Stimulated activated CD4-positive, alpha-beta T cell treated with anti-CD3 and anti-CD28 coated beads, TNF-alpha, amount 100 ng/mL, for 48 hours (primary cell): ENCODE measurements around the gene RBFOX1.

ENCODE experiments used
- DNase-seq, 3 donors: peaks; one replicate each; pipeline ENCODE4 v3.0.0-alpha.2; 2020; ENCODE audit warnings: low read depth in 3 of 3

The RBFOX1 gene

GRCh38 chr16:7334801-7335560 is 2.3 kb downstream of the RBFOX1 start:
- DNase-seq = no peak

- no peak for DNase-seq
These were observed 3.5 kb downstream of the RBFOX1 start for GRCh38 chr16:7335991-7336634.

- no peak for DNase-seq
These were observed 4.1 kb downstream of the RBFOX1 start for GRCh38 chr16:7336742-7337141.

- DNase-seq = no peak
These were observed 6.2 kb downstream of the RBFOX1 start for GRCh38 chr16:7338826-7339225.

- no peak for DNase-seq
These were observed 7.1 kb downstream of the RBFOX1 start for GRCh38 chr16:7339700-7340099.

GRCh38 chr16:7340938-7341337 is 8.3 kb downstream of the RBFOX1 start:
- DNase-seq = no peak

- no peak for DNase-seq
These were observed 10.0 kb downstream of the RBFOX1 start for GRCh38 chr16:7342598-7342997.

GRCh38 chr16:7343243-7343642 is 10.6 kb downstream of the RBFOX1 start:
- no peak for DNase-seq

- no peak for DNase-seq
These were observed 12.5 kb downstream of the RBFOX1 start for GRCh38 chr16:7344830-7345780.

GRCh38 chr16:7350806-7351205 is 18.2 kb downstream of the RBFOX1 start:
- DNase-seq = no peak

GRCh38 chr16:7351610-7352510 is 19.2 kb downstream of the RBFOX1 start:
- DNase-seq = no peak

GRCh38 chr16:7355758-7356157 is 23.1 kb downstream of the RBFOX1 start:
- no peak for DNase-seq

GRCh38 chr16:7361416-7362129 is 28.9 kb downstream of the RBFOX1 start:
- no peak for DNase-seq

GRCh38 chr16:7362231-7362630 is 29.6 kb downstream of the RBFOX1 start:
- no peak for DNase-seq

- DNase-seq = no peak
These were observed 31.1 kb downstream of the RBFOX1 start for GRCh38 chr16:7363422-7364417.

- no peak for DNase-seq
These were observed 33.4 kb downstream of the RBFOX1 start for GRCh38 chr16:7366041-7366440.

GRCh38 chr16:7366993-7367880 is 34.6 kb downstream of the RBFOX1 start:
- no peak for DNase-seq

GRCh38 chr16:7369204-7369603 is 36.6 kb downstream of the RBFOX1 start:
- DNase-seq = no peak
